ENCODE results near the gene RUSC1.

The RUSC1 gene

GRCh38 chr1:155277902-155278688 is 42.6 kb upstream of the RUSC1 start:
- no peaks in the 10 kb centered on the region for H3K36me3 ChIP-seq (replicated peaks)

GRCh38 chr1:155278689-155279160 is 42.0 kb upstream of the RUSC1 start:
- TF ChIP-seq CTCF (IDR thresholded peaks at IDR 0.05; ENCODE audit: low read depth, low read length, missing control alignments): no peak
- no peak overlapping the region for H3K27ac ChIP-seq
- in situ Hi-C loops (cut with HindIII; ENCODE audit: low pct_ligation_motif_present, low sequenced_read_pairs): no loop called here
- no peaks in the 10 kb centered on the region for H3K36me3 ChIP-seq (replicated peaks)
- no peak for DNase-seq
- H3K4me3 ChIP-seq (ENCODE audit: low read depth, low read length): no peak overlapping the region
- H3K27me3 ChIP-seq (replicated peaks): no peaks in the 10 kb centered on the region

More at GRCh38 chr1:155277902-155278688, 42.6 kb upstream of the RUSC1 start:
- no peak for DNase-seq
- peak; percentile 49 for TF ChIP-seq CTCF (IDR thresholded peaks at IDR 0.05; ENCODE audit: low read depth, low read length, missing control alignments)
- in situ Hi-C loops (cut with HindIII; ENCODE audit: low pct_ligation_motif_present, low sequenced_read_pairs): no loop called here
- Histone ChIP-seq H3K27ac (no peak overlapping the region), H3K27me3 (replicated peaks) (no peaks in the 10 kb centered on the region), H3K4me3 (ENCODE audit: low read depth, low read length) (peak overlapping the region; percentile 58)

- H3K36me3 ChIP-seq (replicated peaks): no peaks in the 10 kb centered on the region
- no peaks in the 10 kb centered on the region for H3K27me3 ChIP-seq (replicated peaks)
- TF ChIP-seq CTCF (IDR thresholded peaks at IDR 0.05; ENCODE audit: low read depth, low read length, missing control alignments): no peak
- in situ Hi-C loops (cut with HindIII; ENCODE audit: low pct_ligation_motif_present, low sequenced_read_pairs): no loop called here
- H3K4me3 ChIP-seq (ENCODE audit: low read depth, low read length): no peak overlapping the region
- no peak overlapping the region for H3K27ac ChIP-seq
- DNase-seq: no peak
Observed at GRCh38 chr1:155279268-155279667, 41.4 kb upstream of the RUSC1 start.

- in situ Hi-C loops (cut with HindIII; ENCODE audit: low pct_ligation_motif_present, low sequenced_read_pairs): no loop called here
- no peak for DNase-seq
- no peak for TF ChIP-seq CTCF (IDR thresholded peaks at IDR 0.05; ENCODE audit: low read depth, low read length, missing control alignments)
- no peak overlapping the region for H3K27ac ChIP-seq
- H3K4me3 ChIP-seq (ENCODE audit: low read depth, low read length): no peak overlapping the region
- no peaks in the 10 kb centered on the region for H3K27me3 ChIP-seq (replicated peaks)
- no peaks in the 10 kb centered on the region for H3K36me3 ChIP-seq (replicated peaks)
Observed at GRCh38 chr1:155282488-155283091, 38.1 kb upstream of the RUSC1 start.

GRCh38 chr1:155284476-155284875 is 36.2 kb upstream of the RUSC1 start:
- in situ Hi-C loops (cut with HindIII; ENCODE audit: low pct_ligation_motif_present, low sequenced_read_pairs): no loop called here
- Histone ChIP-seq H3K36me3 (replicated peaks) (no peaks in the 10 kb centered on the region), H3K27ac (no peak overlapping the region), H3K27me3 (replicated peaks) (no peaks in the 10 kb centered on the region), H3K4me3 (ENCODE audit: low read depth, low read length) (no peak overlapping the region)
- TF ChIP-seq CTCF (IDR thresholded peaks at IDR 0.05; ENCODE audit: low read depth, low read length, missing control alignments): no peak
- DNase-seq: no peak
